Neural crest cell (in vitro differentiated cells): ENCODE measurements around the gene UPF3A. TPM values are rescaled to one million over a fixed set of nuclear protein-coding genes. Genes with fewer than 3 reads are reported as not detected.

Source experiments
- DNase-seq: peaks from one replicate; pipeline ENCODE4 v3.0.0; 2021; ENCODE audit warnings: low read depth, mixed read lengths, low spot score
- H3K27ac Mint-ChIP-seq: one replicate; pipeline ENCODE4 v1.8.0; 2021; ENCODE audit warnings: mild to moderate bottlenecking, mixed read lengths; ENCODE audit not compliant: unreplicated experiment
- H3K27me3 Mint-ChIP-seq: 2 replicates; pipeline ENCODE4 v1.8.0; 2021; ENCODE audit warnings: low read depth, mild to moderate bottlenecking, mixed read lengths
- H3K36me3 Mint-ChIP-seq: 2 replicates; pipeline ENCODE4 v1.8.0; 2021; ENCODE audit warnings: low read depth, mild to moderate bottlenecking, mixed read lengths
- H3K4me1 Mint-ChIP-seq: 2 replicates; pipeline ENCODE4 v1.8.0; 2021; ENCODE audit warnings: mixed read lengths
- H3K4me3 Mint-ChIP-seq: one replicate; pipeline ENCODE4 v1.8.0; 2021; ENCODE audit warnings: mild to moderate bottlenecking, mixed read lengths
- H3K9me3 Mint-ChIP-seq: 2 replicates; pipeline ENCODE4 v1.8.0; 2021; ENCODE audit warnings: mixed read lengths
- total RNA-seq: library from RNA; stranded (reverse); gene quantifications from 2 replicates; pipeline ENCODE4 v1.2.1, GENCODE V29; 2021
- TF ChIP-seq, protein P1 (sequence below): fragments of 200-600 bp; sonication (generic); conservative IDR thresholded peaks from 2 replicates; pipeline ENCODE4 v1.5.0; 2021; ENCODE audit warnings: antibody characterized with exemption, mild to moderate bottlenecking

The UPF3A gene
- total RNA-seq, 1 donor from 2014 or later, result 84.7 TPM

DNA sequence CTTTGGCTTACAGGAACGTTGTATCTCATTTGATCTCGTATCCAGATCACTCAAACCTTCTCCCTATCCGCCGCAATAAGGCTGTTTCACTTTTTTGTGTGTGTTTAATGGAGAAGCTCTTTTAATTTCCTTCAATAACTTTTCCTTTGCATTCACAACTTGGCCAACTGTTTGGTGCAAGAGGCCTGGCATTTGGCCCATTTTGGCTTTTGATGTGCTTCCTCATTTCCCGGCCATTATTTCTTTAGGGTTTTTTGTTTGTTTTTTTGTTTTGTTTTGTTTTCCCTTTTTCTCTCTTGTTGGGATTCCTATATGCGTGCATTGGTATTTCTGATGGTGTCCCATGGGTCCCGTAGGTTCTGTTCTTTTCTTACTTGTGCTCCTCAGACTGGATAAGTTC is 6.1 kb upstream of the UPF3A start:
- Mint-ChIP-seq H3K4me1 (peaks cover 9% of the 10 kb centered on the region), H3K27ac (no peak overlapping the region), H3K9me3 (no peaks in the 10 kb centered on the region), H3K27me3 (no peaks in the 10 kb centered on the region), H3K36me3 (peaks cover 21% of the 10 kb centered on the region), H3K4me3 (no peak overlapping the region)
- no peak for DNase-seq
- TF ChIP-seq, protein P1, sequence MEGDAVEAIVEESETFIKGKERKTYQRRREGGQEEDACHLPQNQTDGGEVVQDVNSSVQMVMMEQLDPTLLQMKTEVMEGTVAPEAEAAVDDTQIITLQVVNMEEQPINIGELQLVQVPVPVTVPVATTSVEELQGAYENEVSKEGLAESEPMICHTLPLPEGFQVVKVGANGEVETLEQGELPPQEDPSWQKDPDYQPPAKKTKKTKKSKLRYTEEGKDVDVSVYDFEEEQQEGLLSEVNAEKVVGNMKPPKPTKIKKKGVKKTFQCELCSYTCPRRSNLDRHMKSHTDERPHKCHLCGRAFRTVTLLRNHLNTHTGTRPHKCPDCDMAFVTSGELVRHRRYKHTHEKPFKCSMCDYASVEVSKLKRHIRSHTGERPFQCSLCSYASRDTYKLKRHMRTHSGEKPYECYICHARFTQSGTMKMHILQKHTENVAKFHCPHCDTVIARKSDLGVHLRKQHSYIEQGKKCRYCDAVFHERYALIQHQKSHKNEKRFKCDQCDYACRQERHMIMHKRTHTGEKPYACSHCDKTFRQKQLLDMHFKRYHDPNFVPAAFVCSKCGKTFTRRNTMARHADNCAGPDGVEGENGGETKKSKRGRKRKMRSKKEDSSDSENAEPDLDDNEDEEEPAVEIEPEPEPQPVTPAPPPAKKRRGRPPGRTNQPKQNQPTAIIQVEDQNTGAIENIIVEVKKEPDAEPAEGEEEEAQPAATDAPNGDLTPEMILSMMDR, result no peak

DNA sequence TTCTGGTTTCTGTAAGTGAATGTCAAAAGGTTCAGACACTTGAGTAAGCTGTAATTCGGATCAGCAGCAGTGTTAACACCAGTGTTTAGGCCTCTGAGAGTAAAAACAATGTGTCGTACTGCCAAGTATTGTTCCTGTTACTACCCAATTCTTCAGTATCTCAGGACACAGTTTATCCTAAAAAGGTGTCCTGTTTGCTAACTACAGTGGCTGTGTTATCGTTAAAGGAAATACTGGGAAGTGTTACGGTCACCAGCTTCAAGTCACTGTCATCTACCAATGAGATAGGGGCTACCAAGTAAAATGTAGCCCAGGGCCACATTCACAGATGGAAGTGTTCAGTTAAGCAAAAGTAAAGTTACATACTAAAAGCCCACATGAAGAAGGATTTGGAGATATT is 2.3 kb upstream of the UPF3A start:
- Mint-ChIP-seq H3K4me3 (peak overlapping the region; percentile 56), H3K27me3 (no peaks in the 10 kb centered on the region), H3K4me1 (peaks cover 30% of the 10 kb centered on the region), H3K9me3 (no peaks in the 10 kb centered on the region), H3K27ac (no peak overlapping the region), H3K36me3 (peaks cover 10% of the 10 kb centered on the region)
- TF ChIP-seq, protein P1, result no peak
- DNase-seq, result no peak

DNA sequence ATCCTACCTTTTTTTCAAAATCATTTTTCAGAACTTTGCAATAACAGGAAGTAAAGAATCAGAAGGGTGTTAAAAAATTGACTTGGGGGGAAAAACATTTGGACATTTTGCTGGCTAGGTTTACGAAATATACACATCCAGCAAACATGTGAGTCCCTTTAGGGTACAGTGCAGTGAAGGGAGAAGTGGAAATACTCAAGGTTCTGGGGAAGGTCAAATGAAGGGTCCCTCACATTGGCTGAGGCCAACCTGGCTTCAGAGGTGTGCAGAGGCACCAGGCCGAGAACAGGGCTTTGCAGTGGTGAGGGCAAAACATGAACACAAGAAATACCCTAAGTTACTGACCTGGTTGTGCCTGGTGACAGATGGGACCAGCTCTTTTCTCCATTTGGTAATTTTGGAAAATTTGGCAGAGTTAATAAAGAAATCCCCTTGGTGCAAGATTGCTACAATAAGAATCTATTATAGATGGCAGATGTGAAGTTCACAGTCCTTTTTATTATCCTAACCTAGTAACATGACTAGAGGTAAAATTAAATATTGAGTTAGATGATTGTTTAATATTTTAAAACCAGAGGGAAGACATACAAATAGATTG is 1.5 kb upstream of the UPF3A start:
- H3K27me3 Mint-ChIP-seq, result no peaks in the 10 kb centered on the region
- peaks cover 8% of the 10 kb centered on the region for H3K36me3 Mint-ChIP-seq
- no peak for DNase-seq
- TF ChIP-seq, protein P1, result no peak
- peak overlapping the region; percentile 89 for H3K4me3 Mint-ChIP-seq
- peaks cover 32% of the 10 kb centered on the region for H3K4me1 Mint-ChIP-seq
- H3K27ac Mint-ChIP-seq, result no peak overlapping the region
- no peaks in the 10 kb centered on the region for H3K9me3 Mint-ChIP-seq

DNA sequence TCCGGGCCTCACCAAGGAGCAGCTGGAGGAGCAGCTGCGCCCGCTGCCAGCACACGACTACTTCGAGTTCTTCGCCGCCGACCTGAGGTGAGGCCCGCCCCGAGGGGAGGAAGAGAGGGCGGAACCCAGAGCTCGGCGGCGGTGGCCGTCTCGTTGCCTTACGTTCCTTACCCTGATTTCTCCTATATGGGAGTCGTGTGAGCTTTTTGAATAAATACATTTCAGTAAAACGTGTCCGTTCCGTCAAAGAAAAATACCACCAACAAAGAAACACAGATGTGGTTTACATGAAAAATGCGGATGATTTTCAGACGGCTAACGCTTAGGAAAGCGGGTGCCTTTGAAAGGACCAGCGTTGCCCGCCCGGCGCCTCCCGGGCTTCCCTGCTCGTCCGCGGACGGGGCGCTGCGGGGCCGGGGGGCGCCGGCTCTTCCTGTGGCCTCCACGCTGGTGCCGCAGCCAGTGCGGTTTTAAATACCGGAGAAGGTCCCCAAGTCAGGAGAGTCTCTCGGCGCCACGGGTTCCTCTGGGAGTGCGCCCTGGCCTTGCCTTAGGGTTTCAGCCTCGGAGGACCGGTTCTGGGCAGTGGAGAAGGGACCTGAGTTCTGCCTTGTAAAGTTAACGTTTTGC is 755 bp downstream of the UPF3A start:
- TF ChIP-seq, protein P1, result no peak
- H3K4me3 Mint-ChIP-seq, result peak overlapping the region; percentile 96
- H3K36me3 Mint-ChIP-seq, result peaks cover 24% of the 10 kb centered on the region
- peaks cover 37% of the 10 kb centered on the region for H3K4me1 Mint-ChIP-seq
- H3K9me3 Mint-ChIP-seq, result no peaks in the 10 kb centered on the region
- H3K27ac Mint-ChIP-seq, result peak overlapping the region; percentile 97
- no peaks in the 10 kb centered on the region for H3K27me3 Mint-ChIP-seq
- DNase-seq, result peak; percentile 70

DNA sequence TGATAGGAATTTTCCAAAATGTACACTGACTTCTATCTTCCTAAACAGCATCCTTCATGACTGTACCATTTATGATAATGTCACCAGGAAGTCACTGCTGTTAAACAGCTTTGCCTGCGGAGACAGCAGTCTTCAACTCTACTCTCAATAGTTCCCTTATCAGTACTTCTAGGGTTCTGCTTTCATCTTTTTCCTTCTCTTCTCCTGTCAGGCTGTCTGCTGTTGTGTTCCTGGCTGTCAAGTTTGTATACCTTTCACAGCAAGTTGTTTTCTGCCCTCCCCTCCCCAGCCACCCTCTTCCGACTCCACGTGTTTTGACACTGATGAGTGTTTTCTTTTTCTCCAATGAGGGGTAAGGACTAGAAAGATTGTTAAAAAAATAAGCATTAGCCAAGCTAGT is 2.2 kb downstream of the UPF3A start:
- H3K27me3 Mint-ChIP-seq, result no peaks in the 10 kb centered on the region
- peaks cover 37% of the 10 kb centered on the region for H3K4me1 Mint-ChIP-seq
- TF ChIP-seq, protein P1, result no peak
- peaks cover 31% of the 10 kb centered on the region for H3K36me3 Mint-ChIP-seq
- peak overlapping the region; percentile 73 for H3K4me3 Mint-ChIP-seq
- H3K27ac Mint-ChIP-seq, result no peak overlapping the region
- H3K9me3 Mint-ChIP-seq, result no peaks in the 10 kb centered on the region
- no peak for DNase-seq
